H9 (cell line): ENCODE data around the gene OR9G4. TPM values are rescaled to one million over a fixed set of nuclear protein-coding genes. Genes with fewer than 3 reads are reported as not detected.

Experiments
- DNase-seq: peaks from one replicate; pipeline ENCODE4 v3.0.0-alpha.2; 2017
- H2AFZ ChIP-seq: one replicate; pipeline ENCODE4 v1.6.1; 2013; ENCODE audit warnings: mild to moderate bottlenecking, low read length, control low read depth, moderate library complexity
- H2AK5ac ChIP-seq: 2 replicates; pipeline ENCODE4 v1.6.1; 2013; ENCODE audit warnings: low read length, control low read depth, mixed read lengths; ENCODE audit not compliant: insufficient read length
- H2BK120ac ChIP-seq: one replicate; pipeline ENCODE4 v1.6.1; 2013; ENCODE audit warnings: low read depth, mild to moderate bottlenecking, low read length, control low read depth, inconsistent platforms; ENCODE audit not compliant: poor library complexity, severe bottlenecking
- H2BK12ac ChIP-seq: 2 replicates; pipeline ENCODE4 v1.6.1; 2013; ENCODE audit warnings: low read length, control low read depth, mixed read lengths, low read depth; ENCODE audit not compliant: insufficient read length
- H2BK15ac ChIP-seq: 2 replicates; pipeline ENCODE4 v1.6.1; 2013; ENCODE audit warnings: low read depth, low read length, control low read depth
- H2BK20ac ChIP-seq: one replicate; pipeline ENCODE4 v1.6.1; 2013; ENCODE audit warnings: low read depth, mild to moderate bottlenecking, low read length, control low read depth, inconsistent platforms; ENCODE audit not compliant: poor library complexity, severe bottlenecking
- H2BK5ac ChIP-seq: 2 replicates; pipeline ENCODE4 v1.6.1; 2013; ENCODE audit warnings: low read length, control low read depth, mixed read lengths; ENCODE audit not compliant: insufficient read length
- H3K14ac ChIP-seq: 2 replicates; pipeline ENCODE4 v1.6.1; 2013; ENCODE audit warnings: low read length, control low read depth; ENCODE audit not compliant: insufficient read depth
- H3K18ac ChIP-seq: 2 replicates; pipeline ENCODE4 v1.6.1; 2013; ENCODE audit warnings: low read depth, mild to moderate bottlenecking, mixed read lengths, low read length, control low read depth; ENCODE audit not compliant: insufficient read length
- H3K23ac ChIP-seq: 2 replicates; pipeline ENCODE4 v1.6.1; 2013; ENCODE audit warnings: low read length, control low read depth, mixed read lengths, low read depth; ENCODE audit not compliant: insufficient read length
- H3K23me2 ChIP-seq: 2 replicates; pipeline ENCODE4 v1.6.1; 2013; ENCODE audit warnings: low read depth, mild to moderate bottlenecking, mixed read lengths, low read length, control low read depth; ENCODE audit not compliant: insufficient read length, poor library complexity, severe bottlenecking
- H3K27ac ChIP-seq: 2 replicates; pipeline ENCODE4 v1.5.1; 2013; ENCODE audit warnings: low read length, control low read depth, mixed read lengths, low read depth; ENCODE audit not compliant: insufficient read length
- H3K27me3 ChIP-seq: 2 replicates; pipeline ENCODE4 v1.6.1; 2013; ENCODE audit warnings: low read length, control low read depth, inconsistent platforms; ENCODE audit not compliant: insufficient read depth
- H3K4ac ChIP-seq: 2 replicates; pipeline ENCODE4 v1.6.1; 2013; ENCODE audit warnings: low read depth, mild to moderate bottlenecking, control low read depth, inconsistent platforms, low read length, moderate library complexity
- H3K4me1 ChIP-seq: 2 replicates; pipeline ENCODE4 v1.6.1; 2013; ENCODE audit warnings: low read length, control low read depth, inconsistent platforms; ENCODE audit not compliant: insufficient read depth
- H3K4me2 ChIP-seq: 2 replicates; pipeline ENCODE4 v1.6.1; 2013; ENCODE audit warnings: low read length, control low read depth, mixed read lengths; ENCODE audit not compliant: insufficient read length, insufficient read depth
- H3K56ac ChIP-seq: 2 replicates; pipeline ENCODE4 v1.6.1; 2013; ENCODE audit warnings: low read depth, mild to moderate bottlenecking, mixed read lengths, low read length, control low read depth; ENCODE audit not compliant: insufficient read length
- H3K79me1 ChIP-seq: 2 replicates; pipeline ENCODE4 v1.6.1; 2013; ENCODE audit warnings: low read depth, mild to moderate bottlenecking, moderate library complexity, low read length, control low read depth, inconsistent platforms; ENCODE audit not compliant: insufficient read depth, poor library complexity, severe bottlenecking
- H3K79me2 ChIP-seq: 2 replicates; pipeline ENCODE4 v1.6.1; 2013; ENCODE audit warnings: low read length, control low read depth, inconsistent platforms; ENCODE audit not compliant: insufficient read depth
- H3K9ac ChIP-seq: 2 replicates; pipeline ENCODE4 v1.6.1; 2013; ENCODE audit warnings: low read length, control low read depth, mixed read lengths; ENCODE audit not compliant: insufficient read length; ENCODE audit errors: extremely low read depth
- H3K9me3 ChIP-seq: one replicate; pipeline ENCODE4 v1.6.1; 2013; ENCODE audit warnings: low read depth, low read length, inconsistent platforms; ENCODE audit not compliant: control insufficient read depth
- H3T11ph ChIP-seq: one replicate; pipeline ENCODE4 v1.6.1; 2013; ENCODE audit warnings: mild to moderate bottlenecking, low read length, control low read depth, inconsistent platforms
- H4K20me1 ChIP-seq: one replicate; pipeline ENCODE4 v1.6.1; 2013; ENCODE audit not compliant: control insufficient read depth, insufficient read length, insufficient read depth
- H4K5ac ChIP-seq: 2 replicates; pipeline ENCODE4 v1.6.1; 2013; ENCODE audit warnings: low read depth, mild to moderate bottlenecking, mixed read lengths, low read length, control low read depth; ENCODE audit not compliant: insufficient read length
- H4K8ac ChIP-seq: replicated peaks from 2 replicates; pipeline ENCODE4 v1.6.1; 2013; ENCODE audit warnings: low read length, control low read depth, mixed read lengths, low read depth; ENCODE audit not compliant: insufficient read length
- H4K91ac ChIP-seq: 2 replicates; pipeline ENCODE4 v1.6.1; 2013; ENCODE audit warnings: low read depth, mild to moderate bottlenecking, moderate library complexity, mixed read lengths, low read length, control low read depth; ENCODE audit not compliant: insufficient read length
- H3K27ac Mint-ChIP-seq, 3 experiments: 2 replicates in 2 of 3; 3 replicates in 1 of 3; pipeline ENCODE4 v1.8.0; 2020 to 2021; ENCODE audit warnings: mixed read lengths in 3 of 3, mild to moderate bottlenecking in 1 of 3, moderate library complexity in 1 of 3
- H3K27me3 Mint-ChIP-seq: 2 replicates; pipeline ENCODE4 v1.8.0; 2021; ENCODE audit warnings: low read depth, mild to moderate bottlenecking, moderate library complexity, mixed read lengths
- H3K36me3 Mint-ChIP-seq, 3 experiments: 2 replicates in 2 of 3; 3 replicates in 1 of 3; pipeline ENCODE4 v1.8.0; 2020 to 2021; ENCODE audit warnings: low read depth in 3 of 3, mixed read lengths in 3 of 3; ENCODE audit not compliant: insufficient read depth in 1 of 3
- H3K4me1 Mint-ChIP-seq, 2 experiments: 2 replicates each; pipeline ENCODE4 v1.8.0; 2020; ENCODE audit warnings: mixed read lengths in 2 of 2
- H3K4me3 Mint-ChIP-seq, 2 experiments: 2 replicates in 1 of 2; 3 replicates in 1 of 2; pipeline ENCODE4 v1.8.0; 2020 to 2021; ENCODE audit warnings: mild to moderate bottlenecking in 2 of 2, mixed read lengths in 2 of 2, moderate library complexity in 1 of 2
- H3K9me3 Mint-ChIP-seq, 2 experiments: 2 replicates in 1 of 2; 3 replicates in 1 of 2; pipeline ENCODE4 v1.8.0; 2020; ENCODE audit warnings: mild to moderate bottlenecking in 2 of 2, mixed read lengths in 2 of 2, moderate library complexity in 1 of 2
- total RNA-seq: library from RNA; stranded (reverse); gene quantifications from 2 replicates; pipeline ENCODE4 v1.2.1, GENCODE V29; 2021
- TF ChIP-seq, protein P1 (sequence below): fragments of 200-600 bp; sonication (generic); conservative IDR thresholded peaks from 3 replicates; pipeline ENCODE4 v1.8.0; 2021; ENCODE audit warnings: antibody characterized with exemption, mild to moderate bottlenecking

Gene OR9G4
- total RNA-seq, 1 experiment from 2014 or later = not detected

GRCh38 chr11:56776809-56777208, 28.3 kb upstream of the OR9G4 start:
- H3K79me1 ChIP-seq = no peaks in the 10 kb centered on the region
- no peaks in the 10 kb centered on the region for H3K79me2 ChIP-seq
- DNase-seq = no peak
- H2AK5ac ChIP-seq = no peak overlapping the region
- Mint-ChIP-seq H3K4me3 (no peak overlapping the region), H3K27me3 (no peaks in the 10 kb centered on the region), H3K36me3 (no peaks in the 10 kb centered on the region), H3K27ac (no peak overlapping the region), H3K4me1 (peaks cover 7 to 14% of the 10 kb centered on the region in 2 experiments), H3K9me3 (peaks cover 0 to 2% of the 10 kb centered on the region in 2 experiments; a peak in 1 of 5 replicates)
- H3K23ac ChIP-seq = no peak overlapping the region
- no peaks in the 10 kb centered on the region for H3K27me3 ChIP-seq
- H3K4ac ChIP-seq = no peak overlapping the region
- H3K9ac ChIP-seq = no peak overlapping the region
- H4K91ac ChIP-seq = no peak overlapping the region
- TF ChIP-seq, protein P1, sequence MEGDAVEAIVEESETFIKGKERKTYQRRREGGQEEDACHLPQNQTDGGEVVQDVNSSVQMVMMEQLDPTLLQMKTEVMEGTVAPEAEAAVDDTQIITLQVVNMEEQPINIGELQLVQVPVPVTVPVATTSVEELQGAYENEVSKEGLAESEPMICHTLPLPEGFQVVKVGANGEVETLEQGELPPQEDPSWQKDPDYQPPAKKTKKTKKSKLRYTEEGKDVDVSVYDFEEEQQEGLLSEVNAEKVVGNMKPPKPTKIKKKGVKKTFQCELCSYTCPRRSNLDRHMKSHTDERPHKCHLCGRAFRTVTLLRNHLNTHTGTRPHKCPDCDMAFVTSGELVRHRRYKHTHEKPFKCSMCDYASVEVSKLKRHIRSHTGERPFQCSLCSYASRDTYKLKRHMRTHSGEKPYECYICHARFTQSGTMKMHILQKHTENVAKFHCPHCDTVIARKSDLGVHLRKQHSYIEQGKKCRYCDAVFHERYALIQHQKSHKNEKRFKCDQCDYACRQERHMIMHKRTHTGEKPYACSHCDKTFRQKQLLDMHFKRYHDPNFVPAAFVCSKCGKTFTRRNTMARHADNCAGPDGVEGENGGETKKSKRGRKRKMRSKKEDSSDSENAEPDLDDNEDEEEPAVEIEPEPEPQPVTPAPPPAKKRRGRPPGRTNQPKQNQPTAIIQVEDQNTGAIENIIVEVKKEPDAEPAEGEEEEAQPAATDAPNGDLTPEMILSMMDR = no peak
- H4K20me1 ChIP-seq = no peaks in the 10 kb centered on the region
- H3K14ac ChIP-seq = no peak overlapping the region
- no peak overlapping the region for H2BK5ac ChIP-seq
- H3K9me3 ChIP-seq = no peaks in the 10 kb centered on the region
- H4K8ac ChIP-seq = no peak overlapping the region
- no peak overlapping the region for H3K18ac ChIP-seq
- H3K27ac ChIP-seq = no peak overlapping the region
- H3K4me1 ChIP-seq = no peaks in the 10 kb centered on the region; the same call in 1 of the 2 replicates
- H2AFZ ChIP-seq = no peak overlapping the region
- H2BK12ac ChIP-seq = no peak overlapping the region
- H2BK20ac ChIP-seq = no peak overlapping the region
- H2BK15ac ChIP-seq = no peak overlapping the region
- H2BK120ac ChIP-seq = no peak overlapping the region
- no peak overlapping the region for H3T11ph ChIP-seq
- no peak overlapping the region for H4K5ac ChIP-seq
- no peaks in the 10 kb centered on the region for H3K23me2 ChIP-seq
- no peak overlapping the region for H3K56ac ChIP-seq
- H3K4me2 ChIP-seq = no peak overlapping the region
